Activated gamma-delta T cell treated with Interleukin-2 at 50 U/mL for 16 hours (primary cell): Measurements from ENCODE around the gene TNK1.

Source experiments
- DNase-seq: peaks from one replicate; pipeline ENCODE4 v3.0.0-alpha.2; 2020

The TNK1 gene

GRCh38 chr17:7392696-7393612, 12.1 kb downstream of the TNK1 start:
- no peak for DNase-seq

- peak; percentile 58 for DNase-seq
Measured at GRCh38 chr17:7393613-7394451, 12.9 kb downstream of the TNK1 start.

- DNase-seq = peak; percentile 76
Measured at GRCh38 chr17:7394452-7395191, 13.7 kb downstream of the TNK1 start, which contains the start of gene PLSCR3. Gene PLSCR3, minus strand, starts transcription at chr17:7394525. Its CDS starts 415 bp downstream, at chr17:7394110.

- DNase-seq = no peak
Measured at GRCh38 chr17:7396147-7396546, 15.3 kb downstream of the TNK1 start.

- DNase-seq = no peak
Measured at GRCh38 chr17:7398612-7399011, 17.7 kb downstream of the TNK1 start.

- no peak for DNase-seq
Measured at GRCh38 chr17:7403043-7403726, 22.3 kb downstream of the TNK1 start.

- no peak for DNase-seq
Measured at GRCh38 chr17:7403727-7403976, 22.8 kb downstream of the TNK1 start.

GRCh38 chr17:7403977-7404736, 23.3 kb downstream of the TNK1 start, which contains the start of gene TMEM256:
Gene TMEM256, minus strand, starts transcription at chr17:7404097. Its CDS starts 13 bp downstream, at chr17:7404084.
- peak; percentile 94 for DNase-seq

GRCh38 chr17:7404737-7405349, 24.0 kb downstream of the TNK1 start:
- DNase-seq = peak; percentile 67

GRCh38 chr17:7405350-7406234, 24.7 kb downstream of the TNK1 start:
- DNase-seq = no peak

- DNase-seq = no peak
Measured at GRCh38 chr17:7406235-7406825, 25.4 kb downstream of the TNK1 start.

GRCh38 chr17:7407082-7407481, 26.2 kb downstream of the TNK1 start:
- no peak for DNase-seq

GRCh38 chr17:7407485-7408251, 26.8 kb downstream of the TNK1 start, which contains the start of gene NLGN2:
Gene NLGN2, plus strand, starts transcription at chr17:7407845. Its CDS starts 411 bp downstream, at chr17:7408256.
- DNase-seq = no peak

GRCh38 chr17:7408252-7408727, 27.4 kb downstream of the TNK1 start:
- peak; percentile 26 for DNase-seq

GRCh38 chr17:7408863-7409262, 28.0 kb downstream of the TNK1 start:
- DNase-seq = no peak

GRCh38 chr17:7409716-7410115, 28.8 kb downstream of the TNK1 start:
- no peak for DNase-seq

- DNase-seq = no peak
Measured at GRCh38 chr17:7410634-7411426, 29.9 kb downstream of the TNK1 start.

- DNase-seq = no peak
Measured at GRCh38 chr17:7411427-7411750, 30.5 kb downstream of the TNK1 start.
